ENCODE data around the gene HEATR3. TPM values are rescaled to one million over a fixed set of nuclear protein-coding genes. Genes with fewer than 3 reads are reported as not detected.

The HEATR3 gene
- total and polyA plus RNA-seq, 2 of the 8 experiments (the other 6 are each of a cell fraction or from before 2014, with no cell fraction given) = 13.0 to 29.2 TPM

DNA sequence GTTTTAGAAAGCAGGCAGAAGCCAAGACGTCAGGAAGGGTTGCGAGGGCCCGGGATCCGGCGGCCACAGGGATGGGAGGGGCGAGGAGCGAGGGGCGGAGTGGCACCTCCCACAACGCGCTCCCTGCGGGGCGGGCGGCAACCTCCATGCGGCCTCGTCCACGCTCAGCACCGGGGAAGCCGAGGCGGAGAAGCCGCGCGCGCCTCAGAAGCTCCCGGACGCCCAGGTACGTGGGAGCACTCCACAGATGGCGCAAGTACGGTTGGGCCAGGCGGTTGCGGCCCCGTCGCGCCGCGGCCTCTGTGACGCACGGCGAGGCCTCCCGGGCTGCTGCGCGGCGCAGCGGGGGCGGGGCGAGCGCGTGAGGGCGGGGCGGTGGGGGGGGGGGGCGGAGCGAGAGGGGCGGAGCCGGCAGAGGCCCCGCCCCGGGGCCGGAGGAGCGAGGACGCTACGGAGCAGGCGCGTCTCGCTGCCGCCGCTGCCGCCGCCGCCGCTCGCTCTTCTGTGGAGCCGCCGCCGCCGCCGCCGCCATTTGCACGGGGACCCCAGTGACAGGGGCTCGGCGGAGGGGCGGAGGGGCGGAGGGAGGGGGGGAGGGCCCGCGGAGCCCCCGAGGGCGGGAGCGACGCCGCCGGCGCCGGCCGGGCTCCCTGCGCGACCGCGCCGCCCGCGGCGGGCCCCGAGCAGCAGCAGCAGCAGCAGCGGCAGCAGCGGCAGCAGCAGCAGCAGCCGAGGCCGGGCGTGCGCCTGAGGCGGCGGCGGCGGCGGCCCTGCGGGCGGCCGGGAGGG, 87.2 kb downstream of the HEATR3 start, which contains the start of gene TENT4B:
TENT4B (plus strand) TSS at position 500 of the 789 bp plus-strand sequence. CDS start 316 bp downstream, outside the sequence.
- Histone ChIP-seq H3K27me3 (replicated peaks in 1 of 4; ENCODE audit: control insufficient read depth in 3 of 4, extremely low read depth in 1 of 4, insufficient read depth in 3 of 4, low read length in 3 of 4) (no peaks in the 10 kb centered on the region), H3K4me1 (replicated peaks in 1 of 4; ENCODE audit: control insufficient read depth in 3 of 4, insufficient read depth in 4 of 4, low read length in 3 of 4) (peaks cover 0 to 9% (median 7%) of the 10 kb centered on the region in 4 experiments; a peak in 5 of 7 replicates), H3K4ac (replicated peaks; ENCODE audit: insufficient read length, low read depth, low read length) (peak within 1 kb of the TSS; percentile 38), H3K14ac (ENCODE audit: insufficient read length) (peak within 1 kb of the TSS; percentile 100), H3K9ac (replicated peaks in 1 of 4; ENCODE audit: extremely low read depth in 1 of 4, low read depth in 3 of 4, low read length in 3 of 4) (peak within 1 kb of the TSS; percentile 88 to 97 (median 91)), H3K27ac (ENCODE audit: low read depth, low read length) (peak within 1 kb of the TSS; percentile 99), H2AK5ac (ENCODE audit: low read depth, low read length) (no peak within 1 kb of the TSS), H2BK120ac (replicated peaks; ENCODE audit: low read depth, low read length) (peak within 1 kb of the TSS; percentile 96), H3K4me3 (ENCODE audit: extremely low read depth in 1 of 4, insufficient read depth in 2 of 4, low read depth in 3 of 4, low read length in 4 of 4) (peak within 1 kb of the TSS; percentile 75 to 99 (median 87)), H3K23me2 (ENCODE audit: low read depth, low read length) (peaks cover 14% of the 10 kb centered on the region), H3K9me3 (ENCODE audit: insufficient read depth in 2 of 2, low read depth in 1 of 2, low read length in 1 of 2) (no peaks in the 10 kb centered on the region), H2AFZ (ENCODE audit: low read length) (peak within 1 kb of the TSS; percentile 97), H3K79me2 (ENCODE audit: control insufficient read depth in 1 of 2, insufficient read depth in 2 of 2, low read length in 2 of 2) (peaks cover 6 to 40% of the 10 kb centered on the region in 2 experiments), H3K18ac (ENCODE audit: extremely low read depth, low read length) (peak within 1 kb of the TSS; percentile 97), H4K20me1 (replicated peaks in 1 of 2; ENCODE audit: control insufficient read depth in 1 of 2, insufficient read depth in 2 of 2, low read length in 2 of 2) (peaks cover 10 to 14% of the 10 kb centered on the region in 2 experiments), H2BK20ac (ENCODE audit: low read length) (no peak within 1 kb of the TSS), H4K8ac (ENCODE audit: extremely low read depth, insufficient read depth, low read length) (peak within 1 kb of the TSS; percentile 99), H3K79me1 (ENCODE audit: low read depth, low read length) (peaks cover 8% of the 10 kb centered on the region), H2BK5ac (ENCODE audit: low read depth, low read length) (peak within 1 kb of the TSS; percentile 98), H2BK12ac (ENCODE audit: low read depth, low read length) (no peak within 1 kb of the TSS; the same call in 1 of the 2 replicates), H2BK15ac (ENCODE audit: low read length) (peak within 1 kb of the TSS; percentile 92; the same call in 1 of the 2 replicates), H3K56ac (replicated peaks; ENCODE audit: insufficient read length, low read depth, low read length) (peak within 1 kb of the TSS; percentile 99), H4K91ac (replicated peaks; ENCODE audit: insufficient read length, low read length) (peak within 1 kb of the TSS; percentile 99), H3K23ac (ENCODE audit: insufficient read length) (no peak within 1 kb of the TSS), H3K36me3 (ENCODE audit: control insufficient read depth in 2 of 4, insufficient read depth in 4 of 4, low read length in 3 of 4) (no peaks in the 10 kb centered on the region), H3K4me2 (ENCODE audit: insufficient read depth in 1 of 2, low read depth in 2 of 2, low read length in 2 of 2) (peak within 1 kb of the TSS; percentile 90 to 98), H4K5ac (ENCODE audit: insufficient read length, low read depth, low read length) (peak within 1 kb of the TSS; percentile 99)
- FAIRE-seq (no peak), DNase-seq (ENCODE audit: low read depth in 1 of 2, low spot score in 2 of 2) (peak; percentile 34 to 91)
- ChIA-PET CTCF (ENCODE audit: partially characterized antibody) (interaction anchor here (1.2 kb wide), 1 partner anchor 87 kb away, joined by 4 read pairs; the partner anchor contains the start of gene HEATR3), POLR2A (ENCODE audit: partially characterized antibody) (interaction anchor here (1.0 to 1.1 kb wide), 2 partner anchors 40 to 57 kb away, joined by 3 read pairs; no protein-coding TSS in a partner anchor)
- WGBS, 2 experiments (ENCODE audit: extremely low coverage in 1 of 2, insufficient coverage in 1 of 2, insufficient read length in 1 of 2, insufficient replicate concordance in 2 of 2, low coverage in 1 of 2, low lambda C conversion rate in 2 of 2, missing lambda C conversion rate in 1 of 2) = 3% methylated on average over 31 of the region's 114 CpGs; no CpG with 5 or more reads in 1 of the 2 experiments
- TF ChIP-seq POLR2A (IDR thresholded peaks at IDR 0.05; ENCODE audit: control extremely low read depth in 1 of 2, low read depth in 2 of 2, low read length in 2 of 2) (peak; percentile 91 to 96), NRF1 (IDR thresholded peaks at IDR 0.05; ENCODE audit: low read depth, low read length) (no peak), CREB1 (IDR thresholded peaks at IDR 0.05) (peak; percentile 72), TAF1 (IDR thresholded peaks at IDR 0.05; ENCODE audit: low read depth, low read length) (peak; percentile 73), ASH2L (IDR thresholded peaks at IDR 0.05; ENCODE audit: low read length) (peak; percentile 80), RBBP5 (IDR thresholded peaks at IDR 0.05; ENCODE audit: borderline replicate concordance, low read depth, low read length) (peak; percentile 67; the same call in 1 of the 2 replicates), TAF7 (optimal IDR thresholded peaks at IDR 0.05; ENCODE audit: borderline replicate concordance, low read depth, low read length) (peak; percentile 17), SIN3A (conservative IDR thresholded peaks at IDR 0.05 in 1 of 2, IDR thresholded peaks at IDR 0.05 in 1 of 2; ENCODE audit: low read depth in 1 of 2, low read length in 2 of 2) (0 out of 4 replicates have a peak, but pooled peaks of 1 of the 2 experiments have one; percentile 22)
- TF ChIP-seq, protein P1, sequence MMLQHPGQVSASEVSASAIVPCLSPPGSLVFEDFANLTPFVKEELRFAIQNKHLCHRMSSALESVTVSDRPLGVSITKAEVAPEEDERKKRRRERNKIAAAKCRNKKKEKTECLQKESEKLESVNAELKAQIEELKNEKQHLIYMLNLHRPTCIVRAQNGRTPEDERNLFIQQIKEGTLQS (IDR thresholded peaks at IDR 0.05; ENCODE audit: insufficient read depth, low read depth, low read length) = no peak
- TF ChIP-seq, protein P2, sequence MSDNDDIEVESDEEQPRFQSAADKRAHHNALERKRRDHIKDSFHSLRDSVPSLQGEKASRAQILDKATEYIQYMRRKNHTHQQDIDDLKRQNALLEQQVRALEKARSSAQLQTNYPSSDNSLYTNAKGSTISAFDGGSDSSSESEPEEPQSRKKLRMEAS (IDR thresholded peaks at IDR 0.05) = peak; percentile 54; the same call in 1 of the 2 replicates
